HG03103 (cell line): Measurements from ENCODE around the gene NUP153.

ENCODE experiments used
- ATAC-seq: cut with Tn5 transposase; IDR thresholded peaks from one replicate; pipeline ENCODE4 v1.9.1; 2021; ENCODE audit warnings: low read depth; ENCODE audit not compliant: unreplicated experiment

The NUP153 gene

GRCh38 chr6:17577059-17577458 lies 129.7 kb downstream of the NUP153 start:
- ATAC-seq: no peak

- ATAC-seq: no peak
These were observed 131.7 kb downstream of the NUP153 start for GRCh38 chr6:17574866-17575560.

- no peak for ATAC-seq
These were observed 141.3 kb downstream of the NUP153 start for GRCh38 chr6:17565399-17565798.
